ENCODE results near the gene LAX1.
"Not testable (repeated sequence)": the region's sequence is repeated elsewhere in the genome, so short reads cannot be mapped to it uniquely, and the experiment has no call there.

The LAX1 gene

GRCh38 chr1:203769505-203770343 lies 4.7 kb downstream of the LAX1 start:
- DNase-seq = peak; percentile 94

GRCh38 chr1:203771901-203772301 lies 6.9 kb downstream of the LAX1 start:
- no peak for DNase-seq

- no peak for DNase-seq
Measured at GRCh38 chr1:203772836-203773235, 7.9 kb downstream of the LAX1 start.

GRCh38 chr1:203776636-203777035 lies 11.7 kb downstream of the LAX1 start:
- no peak for DNase-seq

GRCh38 chr1:203777596-203777995 lies 12.6 kb downstream of the LAX1 start:
- no peak for DNase-seq

GRCh38 chr1:203778146-203778545 lies 13.2 kb downstream of the LAX1 start:
- no peak for DNase-seq

- DNase-seq = no peak
Measured at GRCh38 chr1:203778789-203779188, 13.8 kb downstream of the LAX1 start.

GRCh38 chr1:203781962-203782361 lies 17.0 kb downstream of the LAX1 start:
- no peak for DNase-seq

- DNase-seq = no peak
Measured at GRCh38 chr1:203789966-203790365, 25.0 kb downstream of the LAX1 start.

GRCh38 chr1:203791498-203791897 lies 26.5 kb downstream of the LAX1 start:
- DNase-seq = no peak

GRCh38 chr1:203792486-203792885 lies 27.5 kb downstream of the LAX1 start:
- no peak for DNase-seq

- not testable (repeated sequence) for DNase-seq
Measured at GRCh38 chr1:203793561-203793960, 28.6 kb downstream of the LAX1 start.

GRCh38 chr1:203794764-203795440 lies 29.9 kb downstream of the LAX1 start:
- no peak for DNase-seq

- DNase-seq = peak; percentile 96
Measured at GRCh38 chr1:203795441-203796235, 30.7 kb downstream of the LAX1 start, which contains the start of the genes ZBED6 and ZC3H11A. Gene ZBED6 (plus strand): TSS chr1:203795623. CDS start chr1:203797523, 1,900 bp downstream. Gene ZC3H11A (plus strand): TSS chr1:203795623. CDS start chr1:203817071, 21,448 bp downstream.

- DNase-seq = no peak
Measured at GRCh38 chr1:203796236-203796605, 31.2 kb downstream of the LAX1 start.

- no peak for DNase-seq
Measured at GRCh38 chr1:203797216-203797615, 32.2 kb downstream of the LAX1 start.

GRCh38 chr1:203797948-203798655 lies 33.1 kb downstream of the LAX1 start:
- DNase-seq = no peak

GRCh38 chr1:203799157-203799556 lies 34.2 kb downstream of the LAX1 start:
- no peak for DNase-seq

- peak; percentile 25 for DNase-seq
Measured at GRCh38 chr1:203799971-203800370, 35.0 kb downstream of the LAX1 start.

GRCh38 chr1:203805689-203806088 lies 40.7 kb downstream of the LAX1 start:
- no peak for DNase-seq

- no peak for DNase-seq
Measured at GRCh38 chr1:203807196-203807595, 42.2 kb downstream of the LAX1 start.

GRCh38 chr1:203813581-203814341 lies 48.8 kb downstream of the LAX1 start:
- DNase-seq = no peak
